WTC11 (cell line): ENCODE results near the gene POLA1. TPM values are rescaled to one million over a fixed set of nuclear protein-coding genes. Genes with fewer than 3 reads are reported as not detected.
A peak's percentile ranks its signal among the peaks of the same experiment; 100 is the strongest.

Experiments
- ATAC-seq: fragments of 200-7000 bp; cut with Tn5 transposase; 2 replicates; pipeline ENCODE4 v1.10.0; 2021; ENCODE audit warnings: mild to moderate bottlenecking, moderate library complexity
- CTCF ChIA-PET: fragments of 300-600 bp; sonication (Branson Sonifier 250); formaldehyde crosslinking; loops from one replicate; lab custom pipeline; 2021; ENCODE audit warnings: antibody characterized with exemption; lab: Charles Lee
- POLR2A ChIA-PET: fragments of 350-600 bp; sonication (Branson Sonifier 250); formaldehyde crosslinking; loops from one replicate; lab custom pipeline; 2021; ENCODE audit warnings: antibody characterized with exemption; lab: Charles Lee
- DNase-seq: peaks from one replicate; pipeline ENCODE4 v3.0.0; 2021; ENCODE audit warnings: low spot score
- H3K27ac Mint-ChIP-seq: 2 replicates; pipeline ENCODE4 v1.8.0; 2021; ENCODE audit warnings: mixed read lengths
- H3K27me3 Mint-ChIP-seq: 2 replicates; pipeline ENCODE4 v1.8.0; 2021; ENCODE audit warnings: low read depth, mild to moderate bottlenecking, moderate library complexity, mixed read lengths
- H3K36me3 Mint-ChIP-seq: 2 replicates; pipeline ENCODE4 v1.8.0; 2021; ENCODE audit warnings: mixed read lengths
- H3K4me1 Mint-ChIP-seq: 2 replicates; pipeline ENCODE4 v1.8.0; 2022; ENCODE audit warnings: mixed read lengths
- H3K4me3 Mint-ChIP-seq: 2 replicates; pipeline ENCODE4 v1.8.0; 2021; ENCODE audit warnings: mild to moderate bottlenecking, moderate library complexity, mixed read lengths
- H3K9me3 Mint-ChIP-seq: 2 replicates; pipeline ENCODE4 v1.8.0; 2021; ENCODE audit warnings: mixed read lengths
- AR ChIP-seq: fragments of 250-450 bp; sonication (Bioruptor Pico); IDR thresholded peaks from 2 replicates; pipeline ENCODE4 v1.9.0; 2021; ENCODE audit warnings: mild to moderate bottlenecking
- ARID4B ChIP-seq: sonication (generic); formaldehyde crosslinking; IDR thresholded peaks from 2 replicates; pipeline ENCODE4 v1.8.0; 2023; ENCODE audit warnings: missing genetic modification reagents, mild to moderate bottlenecking, borderline replicate concordance
- ATF2 ChIP-seq: sonication (generic); formaldehyde crosslinking; IDR thresholded peaks from 2 replicates; pipeline ENCODE4 v1.8.1; 2022; ENCODE audit warnings: low read depth, missing genetic modification reagents, borderline replicate concordance
- GRHL2 ChIP-seq: fragments of 250-450 bp; sonication (Bioruptor Pico); IDR thresholded peaks from 2 replicates; pipeline ENCODE4 v1.8.0; 2022; ENCODE audit warnings: mild to moderate bottlenecking, moderate library complexity; ENCODE audit not compliant: insufficient replicate concordance, severe bottlenecking
- HMGA2 ChIP-seq: fragments of 250-450 bp; sonication (Bioruptor Pico); IDR thresholded peaks from 2 replicates; pipeline ENCODE4 v1.4.0; 2021; ENCODE audit warnings: mild to moderate bottlenecking, moderate library complexity
- KAT7 ChIP-seq: sonication (generic); formaldehyde crosslinking; IDR thresholded peaks from 2 replicates; pipeline ENCODE4 v1.8.1; 2023; ENCODE audit warnings: missing genetic modification reagents, mild to moderate bottlenecking, borderline replicate concordance
- MYBL2 ChIP-seq: sonication (generic); formaldehyde crosslinking; IDR thresholded peaks from 2 replicates; pipeline ENCODE4 v1.8.1; 2023; ENCODE audit warnings: mild to moderate bottlenecking, moderate library complexity, missing genetic modification reagents
- NR3C1 ChIP-seq: sonication (generic); formaldehyde crosslinking; conservative IDR thresholded peaks from 2 replicates; pipeline ENCODE4 v1.8.1; 2023; ENCODE audit warnings: low read depth, mild to moderate bottlenecking, missing genetic modification reagents
- OVOL2 ChIP-seq: fragments of 250-450 bp; sonication (Bioruptor Pico); IDR thresholded peaks from 2 replicates; pipeline ENCODE4 v1.9.0; 2021; ENCODE audit warnings: mild to moderate bottlenecking, borderline replicate concordance
- RELA ChIP-seq: sonication (generic); formaldehyde crosslinking; IDR thresholded peaks from 2 replicates; pipeline ENCODE4 v1.8.1; 2022; ENCODE audit warnings: missing genetic modification reagents, mild to moderate bottlenecking, borderline replicate concordance
- SOX15 ChIP-seq: fragments of 250-450 bp; sonication (Bioruptor Pico); IDR thresholded peaks from 2 replicates; pipeline ENCODE4 v1.9.0; 2021; ENCODE audit warnings: mild to moderate bottlenecking
- SP1 ChIP-seq: sonication (generic); formaldehyde crosslinking; conservative IDR thresholded peaks from 2 replicates; pipeline ENCODE4 v1.8.1; 2022; ENCODE audit warnings: missing genetic modification reagents
- ZNF138 ChIP-seq: sonication (generic); formaldehyde crosslinking; conservative IDR thresholded peaks from 2 replicates; pipeline ENCODE4 v1.8.1; 2022; ENCODE audit warnings: mild to moderate bottlenecking, moderate library complexity, missing genetic modification reagents
- ZNF416 ChIP-seq: fragments of 250-450 bp; sonication (Bioruptor Pico); IDR thresholded peaks from 2 replicates; pipeline ENCODE4 v1.9.0; 2021; ENCODE audit warnings: mild to moderate bottlenecking, inconsistent platforms
- ZNF423 ChIP-seq: fragments of 250-450 bp; sonication (Bioruptor Pico); IDR thresholded peaks from 2 replicates; pipeline ENCODE4 v2.1.2; 2022; ENCODE audit warnings: mild to moderate bottlenecking, moderate library complexity
- total RNA-seq: library from RNA; stranded (reverse); gene quantifications from 3 replicates; pipeline ENCODE4 v1.2.3, GENCODE V29; 2021
- TF ChIP-seq, protein P1 (sequence below): sonication (generic); formaldehyde crosslinking; IDR thresholded peaks from 2 replicates; pipeline ENCODE4 v1.8.1; 2023; ENCODE audit warnings: mild to moderate bottlenecking, missing genetic modification reagents, moderate library complexity
- TF ChIP-seq, protein P2 (sequence below): fragments of 250-450 bp; sonication (Bioruptor Pico); conservative IDR thresholded peaks from 2 replicates; pipeline ENCODE4 v1.9.0; 2021; ENCODE audit warnings: mild to moderate bottlenecking
- TF ChIP-seq, protein P3 (sequence below): sonication (generic); formaldehyde crosslinking; IDR thresholded peaks from 2 replicates; pipeline ENCODE4 v1.8.1; 2023; ENCODE audit warnings: mild to moderate bottlenecking, missing genetic modification reagents

The POLA1 gene
- total RNA-seq, 1 experiment from 2014 or later, result 29.9 TPM

- H3K4me1 Mint-ChIP-seq, result no peaks in the 10 kb centered on the region
- H3K4me3 Mint-ChIP-seq, result no peak overlapping the region
- ATAC-seq (no peak), DNase-seq (no peak)
- TF ChIP-seq ARID4B, result no peak
- TF ChIP-seq, protein P1, sequence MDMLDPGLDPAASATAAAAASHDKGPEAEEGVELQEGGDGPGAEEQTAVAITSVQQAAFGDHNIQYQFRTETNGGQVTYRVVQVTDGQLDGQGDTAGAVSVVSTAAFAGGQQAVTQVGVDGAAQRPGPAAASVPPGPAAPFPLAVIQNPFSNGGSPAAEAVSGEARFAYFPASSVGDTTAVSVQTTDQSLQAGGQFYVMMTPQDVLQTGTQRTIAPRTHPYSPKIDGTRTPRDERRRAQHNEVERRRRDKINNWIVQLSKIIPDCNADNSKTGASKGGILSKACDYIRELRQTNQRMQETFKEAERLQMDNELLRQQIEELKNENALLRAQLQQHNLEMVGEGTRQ, result no peak
- no peak for TF ChIP-seq GRHL2 (CRISPR knock-in tag)
- no peak for TF ChIP-seq OVOL2
- TF ChIP-seq ATF2, result no peak
- TF ChIP-seq, protein P2, sequence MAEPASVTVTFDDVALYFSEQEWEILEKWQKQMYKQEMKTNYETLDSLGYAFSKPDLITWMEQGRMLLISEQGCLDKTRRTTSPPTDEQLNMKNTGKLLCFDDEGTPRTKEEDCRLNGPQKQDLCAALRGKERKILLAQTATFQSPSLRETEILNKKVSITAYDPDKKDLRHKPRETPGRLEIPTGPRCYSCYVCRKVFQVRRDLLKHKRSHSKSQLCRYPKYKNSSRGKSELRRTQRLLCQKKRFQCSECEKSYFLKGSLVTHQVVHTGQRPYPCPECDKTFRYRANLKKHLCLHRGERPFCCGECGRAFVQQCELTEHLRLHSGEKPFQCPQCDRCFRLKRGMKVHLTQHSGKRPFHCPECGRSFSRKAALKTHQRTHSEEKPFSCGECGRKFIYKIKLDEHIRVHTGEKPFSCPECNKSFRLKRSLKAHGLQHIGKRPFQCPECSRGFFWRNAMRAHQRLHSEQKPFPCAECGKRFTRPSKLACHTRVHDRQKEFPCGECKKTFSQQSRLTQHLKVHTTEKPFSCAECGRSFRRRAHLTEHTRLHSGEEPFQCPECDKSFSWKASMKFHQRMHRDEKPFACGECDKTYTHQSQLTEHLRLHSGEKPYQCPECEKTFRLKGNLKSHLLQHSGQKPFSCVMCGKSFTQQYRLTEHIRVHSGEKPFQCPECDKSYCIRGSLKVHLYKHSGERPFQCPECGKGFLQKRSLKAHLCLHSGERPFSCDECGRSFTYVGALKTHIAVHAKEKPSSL, result no peak
- no peaks in the 10 kb centered on the region for H3K27me3 Mint-ChIP-seq
- peaks cover 54% of the 10 kb centered on the region for H3K36me3 Mint-ChIP-seq
- POLR2A ChIA-PET, result no interaction called here
- H3K27ac Mint-ChIP-seq, result peak overlapping the region; percentile 30; the same call in 1 of the 2 replicates
- CTCF ChIA-PET, result no interaction called here
- no peaks in the 10 kb centered on the region for H3K9me3 Mint-ChIP-seq
Measured at GRCh38 chrX:24720036-24720435, 26.3 kb downstream of the POLA1 start.

DNA sequence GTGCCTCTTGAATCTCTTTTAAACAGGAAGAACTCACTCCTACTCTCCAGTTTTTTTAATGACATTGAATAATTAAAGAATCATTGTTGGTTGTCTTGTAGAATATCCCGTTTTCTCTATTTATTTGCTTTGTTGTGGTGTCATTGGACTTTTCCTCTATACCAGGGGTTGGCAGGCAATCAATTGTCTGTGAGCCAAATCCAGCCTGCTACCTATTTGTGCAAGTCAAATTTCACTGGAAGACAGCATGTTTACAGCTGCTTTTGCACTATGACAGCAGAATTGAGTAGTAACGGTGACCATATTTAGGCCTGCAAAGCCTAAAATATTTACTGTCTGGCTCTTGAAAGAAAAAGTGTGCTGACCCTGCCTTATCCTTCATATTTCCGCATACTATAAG is 34.8 kb downstream of the POLA1 start:
- CTCF ChIA-PET, result no interaction called here
- no peak for TF ChIP-seq AR (CRISPR knock-in tag)
- TF ChIP-seq ZNF138 (CRISPR knock-in tag), result no peak
- TF ChIP-seq HMGA2, result no peak
- no peak for TF ChIP-seq NR3C1 (CRISPR knock-in tag)
- TF ChIP-seq ZNF423 (CRISPR knock-in tag), result no peak
- no peak for TF ChIP-seq KAT7 (CRISPR knock-in tag)
- no peak for TF ChIP-seq MYBL2 (CRISPR knock-in tag)
- TF ChIP-seq ZNF416 (CRISPR knock-in tag), result no peak
- no peak for TF ChIP-seq RELA (CRISPR knock-in tag)
- TF ChIP-seq, protein P3, sequence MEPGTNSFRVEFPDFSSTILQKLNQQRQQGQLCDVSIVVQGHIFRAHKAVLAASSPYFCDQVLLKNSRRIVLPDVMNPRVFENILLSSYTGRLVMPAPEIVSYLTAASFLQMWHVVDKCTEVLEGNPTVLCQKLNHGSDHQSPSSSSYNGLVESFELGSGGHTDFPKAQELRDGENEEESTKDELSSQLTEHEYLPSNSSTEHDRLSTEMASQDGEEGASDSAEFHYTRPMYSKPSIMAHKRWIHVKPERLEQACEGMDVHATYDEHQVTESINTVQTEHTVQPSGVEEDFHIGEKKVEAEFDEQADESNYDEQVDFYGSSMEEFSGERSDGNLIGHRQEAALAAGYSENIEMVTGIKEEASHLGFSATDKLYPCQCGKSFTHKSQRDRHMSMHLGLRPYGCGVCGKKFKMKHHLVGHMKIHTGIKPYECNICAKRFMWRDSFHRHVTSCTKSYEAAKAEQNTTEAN, result no peak
- no peak for TF ChIP-seq SP1 (CRISPR knock-in tag)
- TF ChIP-seq SOX15 (CRISPR knock-in tag), result no peak
- TF ChIP-seq, all 79 proteins: peak for 0
- Mint-ChIP-seq H3K9me3 (no peaks in the 10 kb centered on the region), H3K4me1 (no peaks in the 10 kb centered on the region), H3K4me3 (no peak overlapping the region), H3K27me3 (no peaks in the 10 kb centered on the region), H3K27ac (no peak overlapping the region), H3K36me3 (peaks cover 49% of the 10 kb centered on the region)
- ATAC-seq, result no peak
- no peak for DNase-seq
- POLR2A ChIA-PET, result no interaction called here
